IPS-15b (cell line): ENCODE data around the gene NSUN7.
"Not testable (repeated sequence)": the region's sequence is repeated elsewhere in the genome, so short reads cannot be mapped to it uniquely, and the experiment has no call there.

Source experiments
- H3K27me3 ChIP-seq: one replicate; pipeline ENCODE4 v1.6.1; 2013; ENCODE audit warnings: low read length; ENCODE audit not compliant: control insufficient read depth, insufficient read depth
- H3K36me3 ChIP-seq: one replicate; pipeline ENCODE4 v1.6.1; 2013; ENCODE audit warnings: low read length; ENCODE audit not compliant: control insufficient read depth, insufficient read depth
- H3K4me1 ChIP-seq: one replicate; pipeline ENCODE4 v1.6.1; 2013; ENCODE audit warnings: mild to moderate bottlenecking, low read length; ENCODE audit not compliant: control insufficient read depth, insufficient read depth
- H3K4me3 ChIP-seq: one replicate; pipeline ENCODE4 v1.5.1; 2013; ENCODE audit warnings: low read depth, low read length
- H3K9ac ChIP-seq: one replicate; pipeline ENCODE4 v1.6.1; 2013; ENCODE audit warnings: low read depth, mild to moderate bottlenecking, low read length
- H3K9me3 ChIP-seq: one replicate; pipeline ENCODE4 v1.6.1; 2013; ENCODE audit warnings: mild to moderate bottlenecking, low read length; ENCODE audit not compliant: control insufficient read depth, insufficient read depth

The NSUN7 gene, protein sequence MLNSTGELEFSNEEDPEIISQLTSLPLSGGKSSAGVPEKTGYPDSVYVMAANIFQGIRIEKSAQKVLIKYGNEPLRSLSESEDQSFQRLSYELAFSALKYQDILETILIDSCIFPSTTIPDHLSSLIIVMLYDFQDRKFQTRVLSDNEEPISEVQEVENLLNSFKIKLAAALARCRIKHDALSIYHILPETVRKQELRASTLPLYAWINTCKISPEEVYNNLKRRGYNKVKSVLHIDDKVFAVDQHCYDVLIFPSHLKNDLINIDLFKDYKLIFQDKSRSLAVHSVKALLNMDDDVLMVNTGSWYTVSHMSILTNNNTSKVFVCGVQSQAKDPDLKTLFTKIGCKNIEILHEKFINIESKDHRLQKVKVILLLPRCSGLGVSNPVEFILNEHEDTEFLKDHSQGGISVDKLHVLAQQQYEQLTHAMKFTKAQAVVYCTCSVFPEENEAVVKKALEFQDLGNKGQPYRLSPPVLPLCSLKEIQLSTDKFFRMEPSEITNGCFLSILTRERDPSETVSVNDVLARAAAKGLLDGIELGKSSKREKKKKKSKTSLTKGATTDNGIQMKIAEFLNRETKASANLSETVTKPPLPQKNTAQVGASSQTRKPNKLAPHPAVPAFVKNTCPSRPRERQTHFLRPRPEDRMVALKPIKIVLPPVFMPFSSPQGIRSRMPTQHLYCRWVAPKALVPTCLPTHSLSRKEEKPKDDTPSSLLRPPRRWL

DNA sequence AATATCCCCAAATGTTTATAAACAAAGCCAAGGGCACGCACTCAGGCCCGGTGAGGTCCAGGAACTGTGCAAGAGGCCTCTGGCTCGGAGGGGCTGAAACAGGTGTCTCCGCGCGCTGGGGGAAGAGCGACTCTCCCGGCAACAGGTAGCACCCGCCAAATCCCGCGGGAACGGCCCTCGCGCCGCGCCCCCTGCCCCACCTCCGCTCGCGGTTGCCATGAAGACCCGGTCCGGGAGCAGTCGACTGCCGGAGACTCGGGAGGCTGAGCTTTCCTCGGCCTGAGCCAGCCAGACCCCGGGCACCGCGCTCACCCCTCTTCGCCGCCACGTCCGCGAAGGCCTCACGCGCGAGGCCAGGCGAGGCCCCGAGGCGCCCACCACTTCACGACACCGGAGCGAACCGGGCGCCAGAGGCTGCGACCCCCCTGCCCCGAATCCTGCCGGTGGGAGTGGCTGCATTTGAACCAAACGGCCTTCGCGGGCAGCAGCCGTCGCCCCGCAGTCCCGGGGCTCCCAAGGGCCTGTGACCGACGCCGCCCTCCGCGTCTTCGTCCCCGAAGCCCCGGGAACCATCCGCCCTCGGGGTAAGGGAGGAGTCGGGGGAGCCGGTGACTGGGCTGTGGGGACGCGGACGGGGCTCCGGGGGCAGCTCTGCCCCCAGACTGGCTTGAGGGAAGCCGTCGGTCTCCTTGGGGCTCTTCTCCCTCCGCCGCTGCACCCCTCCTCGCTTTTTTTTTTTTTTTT is at the start of gene NSUN7:
TSS of gene NSUN7 (plus strand) at position 239 of the 744 bp plus-strand sequence. CDS start 739 bp downstream, outside the sequence.
- no peaks in the 10 kb centered on the region for H3K4me1 ChIP-seq
- no peaks in the 10 kb centered on the region for H3K9me3 ChIP-seq
- no peaks in the 10 kb centered on the region for H3K27me3 ChIP-seq
- H3K36me3 ChIP-seq = no peaks in the 10 kb centered on the region
- peak within 1 kb of the TSS; percentile 98 for H3K4me3 ChIP-seq
- H3K9ac ChIP-seq = peak within 1 kb of the TSS; percentile 92

DNA sequence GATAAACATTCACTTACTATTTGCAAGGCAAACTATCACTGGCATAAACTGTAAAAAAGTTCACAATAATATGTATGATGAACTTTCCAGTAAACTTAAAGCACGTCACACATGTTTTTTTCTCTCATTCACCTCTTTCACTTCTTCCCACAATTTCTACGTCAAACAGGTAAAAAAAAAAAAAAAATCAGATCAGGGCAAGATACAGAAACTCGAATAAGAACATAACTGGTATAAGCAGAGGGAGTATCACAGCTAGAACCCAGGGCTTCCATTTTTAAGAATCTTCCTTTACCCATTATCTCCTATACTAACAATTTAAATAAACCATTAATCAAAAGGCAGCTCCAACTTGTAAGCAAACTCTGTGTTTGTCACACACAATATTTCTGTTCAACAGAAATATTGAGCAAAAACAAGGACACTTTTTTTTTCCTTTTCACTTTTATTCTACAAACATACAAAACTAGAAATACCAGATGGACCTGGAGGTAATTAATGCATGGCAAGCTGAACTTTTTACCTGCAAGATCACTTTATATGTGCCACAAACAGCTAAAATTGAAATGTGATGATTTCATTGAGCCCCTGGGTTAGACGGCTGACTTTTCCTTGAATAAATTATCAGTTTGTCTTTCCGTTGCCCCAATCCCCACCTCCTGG is 47.5 kb upstream of the NSUN7 start:
- Histone ChIP-seq H3K9me3 (no peaks in the 10 kb centered on the region), H3K36me3 (no peaks in the 10 kb centered on the region), H3K9ac (no peak overlapping the region), H3K4me1 (peaks cover 6% of the 10 kb centered on the region), H3K4me3 (no peak overlapping the region), H3K27me3 (no peaks in the 10 kb centered on the region)

DNA sequence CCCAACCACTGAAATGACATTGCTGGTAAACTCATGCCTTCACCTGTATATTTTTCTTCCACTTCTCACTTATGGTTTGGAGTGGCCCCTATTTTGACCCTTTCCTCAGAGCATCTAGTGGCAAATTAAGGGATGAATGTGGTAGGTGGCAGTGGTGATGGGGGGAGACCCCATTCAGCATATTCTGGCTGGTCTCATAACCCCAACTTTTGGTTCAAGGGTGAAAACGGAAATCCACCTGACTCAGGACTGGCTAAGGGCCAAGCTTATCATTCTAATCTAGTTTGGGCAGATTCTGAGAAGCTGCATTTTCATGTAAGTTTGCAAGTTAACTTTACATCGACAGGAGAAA is 47.0 kb upstream of the NSUN7 start:
- no peaks in the 10 kb centered on the region for H3K36me3 ChIP-seq
- no peak overlapping the region for H3K9ac ChIP-seq
- no peaks in the 10 kb centered on the region for H3K27me3 ChIP-seq
- no peak overlapping the region for H3K4me3 ChIP-seq
- H3K4me1 ChIP-seq = peaks cover 6% of the 10 kb centered on the region
- H3K9me3 ChIP-seq = no peaks in the 10 kb centered on the region

DNA sequence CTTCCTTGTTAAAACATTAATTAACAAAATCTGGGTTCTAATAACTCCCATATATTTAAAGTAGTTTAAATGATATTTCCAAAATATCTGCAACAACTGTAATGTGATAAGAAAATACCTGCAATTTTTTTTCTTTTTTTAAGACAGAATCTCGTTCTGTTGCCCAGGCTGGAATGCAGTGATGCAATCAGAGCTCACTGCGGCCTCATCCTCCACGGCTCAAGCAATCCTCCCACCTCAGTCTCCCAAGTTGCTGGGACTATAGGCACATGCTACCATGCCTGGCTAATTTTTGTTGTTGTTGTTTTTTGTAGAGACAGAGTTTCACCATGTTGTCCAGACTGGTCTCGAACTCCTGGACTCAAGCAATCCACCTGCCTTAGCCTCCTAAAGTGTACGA is 45.7 kb upstream of the NSUN7 start:
- no peaks in the 10 kb centered on the region for H3K36me3 ChIP-seq
- peaks cover 9% of the 10 kb centered on the region for H3K4me1 ChIP-seq
- no peaks in the 10 kb centered on the region for H3K9me3 ChIP-seq
- H3K4me3 ChIP-seq = no peak overlapping the region
- no peaks in the 10 kb centered on the region for H3K27me3 ChIP-seq
- H3K9ac ChIP-seq = no peak overlapping the region

DNA sequence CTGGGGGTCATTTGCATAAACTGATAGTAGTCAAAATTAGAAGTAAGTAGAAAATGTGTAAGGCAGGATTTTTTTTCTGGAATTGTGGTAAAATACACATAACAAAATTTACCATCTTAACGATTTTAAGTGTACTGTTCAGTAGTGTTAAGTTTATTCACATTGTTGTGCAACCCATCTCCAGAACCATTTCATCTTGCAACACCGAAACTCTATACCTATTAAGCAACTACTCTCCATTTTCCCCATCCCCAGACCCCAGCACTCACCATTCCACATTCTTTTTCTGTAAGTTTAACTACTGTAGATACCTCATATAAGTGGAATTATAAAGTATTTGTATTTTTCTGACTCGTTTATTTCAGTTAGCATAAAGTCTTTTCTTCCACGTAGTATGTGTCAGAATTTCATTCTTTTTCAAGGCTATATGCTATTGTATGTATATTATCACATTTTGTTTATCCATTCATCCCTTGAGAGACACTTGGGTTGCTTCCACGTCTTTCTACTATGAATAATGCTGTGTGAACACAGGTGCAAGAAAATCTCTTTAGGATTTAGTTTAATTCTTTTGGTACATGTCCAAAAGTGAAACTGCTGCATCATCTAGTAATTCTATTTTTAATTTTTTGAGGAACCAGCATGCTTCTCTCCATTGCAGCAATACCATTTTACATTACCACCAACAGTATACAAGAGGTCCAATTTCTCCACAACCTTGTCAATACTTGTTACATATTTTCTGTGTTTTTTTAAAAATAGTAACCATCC is 39.1 kb upstream of the NSUN7 start:
- H3K27me3 ChIP-seq = no peaks in the 10 kb centered on the region
- H3K9me3 ChIP-seq = no peaks in the 10 kb centered on the region
- peaks cover 7% of the 10 kb centered on the region for H3K4me1 ChIP-seq
- H3K4me3 ChIP-seq = no peak overlapping the region
- no peak overlapping the region for H3K9ac ChIP-seq
- H3K36me3 ChIP-seq = no peaks in the 10 kb centered on the region

DNA sequence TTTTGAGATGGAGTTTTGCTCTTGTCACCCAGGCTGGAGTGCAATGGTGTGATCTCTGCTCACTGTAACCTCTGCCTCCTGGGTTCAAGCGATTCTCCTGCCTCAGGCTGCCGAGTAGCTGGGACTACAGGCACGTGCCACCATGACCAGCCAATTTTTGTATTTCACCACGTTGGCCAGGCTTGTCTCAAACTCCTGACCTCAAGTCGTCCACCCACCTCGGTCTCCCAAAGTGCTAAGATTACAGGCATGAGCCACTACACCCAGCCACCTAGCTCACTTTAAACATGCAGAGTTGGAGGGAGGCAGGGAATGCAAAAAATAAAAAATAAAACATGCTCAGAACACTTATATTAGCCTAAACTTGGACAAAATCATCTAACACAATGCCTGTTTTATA is 36.8 kb upstream of the NSUN7 start:
- not testable (repeated sequence) for H3K4me3 ChIP-seq, H3K4me1 ChIP-seq, H3K9ac ChIP-seq, H3K9me3 ChIP-seq, H3K27me3 ChIP-seq, H3K36me3 ChIP-seq

DNA sequence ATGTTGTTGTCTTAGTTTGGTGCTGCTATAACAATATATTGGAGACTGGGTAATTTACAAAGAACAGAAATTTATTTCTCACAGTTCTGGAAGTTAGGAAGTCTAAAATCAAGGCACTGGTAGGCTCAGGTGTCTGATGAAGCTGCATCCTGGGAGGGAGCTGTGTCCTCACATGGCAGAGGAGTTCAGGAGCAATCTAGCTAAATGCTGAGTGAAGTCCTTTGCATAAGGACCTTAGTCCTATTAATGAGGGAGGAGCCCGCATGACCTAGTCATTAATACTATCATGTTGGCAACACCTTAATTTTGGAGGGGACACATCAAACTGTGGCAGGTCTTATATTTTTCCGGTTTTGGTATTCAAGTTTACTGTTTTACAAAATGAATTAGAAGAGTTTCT is 36.0 kb upstream of the NSUN7 start:
- Histone ChIP-seq H3K9ac (no peak overlapping the region), H3K36me3 (no peaks in the 10 kb centered on the region), H3K9me3 (no peaks in the 10 kb centered on the region), H3K27me3 (no peaks in the 10 kb centered on the region), H3K4me1 (peaks cover 9% of the 10 kb centered on the region), H3K4me3 (no peak overlapping the region)

DNA sequence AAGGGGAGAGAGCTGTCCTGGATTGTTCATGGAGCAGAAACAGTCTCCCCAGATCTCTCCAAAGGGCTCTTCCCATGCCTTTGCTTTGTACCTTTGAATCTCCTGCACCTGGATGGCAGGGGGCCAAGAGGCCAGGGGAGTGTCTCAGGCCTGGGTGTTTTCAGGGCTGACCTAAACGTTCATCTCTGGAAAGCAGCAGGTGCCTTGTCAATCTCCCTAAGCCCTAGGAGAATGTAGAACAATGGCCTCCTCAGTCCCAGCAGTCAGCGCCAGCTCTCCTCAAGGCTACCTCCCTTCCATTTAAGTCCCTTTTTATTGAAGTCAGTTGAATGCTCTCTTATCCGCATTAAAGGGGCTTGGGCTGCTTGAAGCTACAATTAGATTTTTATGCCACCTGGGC is 31.2 kb upstream of the NSUN7 start:
- Histone ChIP-seq H3K9me3 (no peaks in the 10 kb centered on the region), H3K36me3 (no peaks in the 10 kb centered on the region), H3K4me1 (peaks cover 10% of the 10 kb centered on the region), H3K4me3 (no peak overlapping the region), H3K9ac (no peak overlapping the region), H3K27me3 (no peaks in the 10 kb centered on the region)

DNA sequence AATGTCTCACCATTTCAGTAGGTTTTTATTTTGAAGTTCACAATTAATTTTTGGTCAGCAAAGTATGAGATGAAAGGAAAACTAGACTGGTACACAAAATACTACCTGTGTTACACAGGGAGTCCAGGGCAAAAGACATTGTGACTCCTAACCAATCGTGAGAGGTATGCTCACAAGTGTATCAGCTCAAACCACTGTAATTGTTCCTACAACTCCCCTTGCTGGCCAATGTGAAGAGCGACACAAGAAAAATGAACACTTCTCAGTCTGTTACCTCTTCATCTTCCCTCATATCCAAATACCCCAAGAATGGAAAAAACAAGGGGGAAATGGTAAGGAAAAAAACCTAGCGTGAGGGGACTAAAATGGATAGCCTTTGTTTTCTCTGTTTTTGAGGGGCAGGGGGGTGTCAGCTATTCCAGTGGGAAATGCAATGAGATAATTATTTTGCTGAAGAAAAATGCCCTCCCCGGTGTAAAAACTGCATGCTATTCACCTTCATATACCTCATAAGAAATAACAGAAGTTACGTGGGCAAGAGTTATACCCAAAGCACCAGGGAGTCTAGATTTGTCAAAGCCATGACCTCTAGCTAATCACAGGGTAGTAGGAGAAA is 30.6 kb upstream of the NSUN7 start:
- H3K9me3 ChIP-seq = no peaks in the 10 kb centered on the region
- no peaks in the 10 kb centered on the region for H3K36me3 ChIP-seq
- H3K4me1 ChIP-seq = peaks cover 7% of the 10 kb centered on the region
- no peak overlapping the region for H3K4me3 ChIP-seq
- H3K9ac ChIP-seq = no peak overlapping the region
- no peaks in the 10 kb centered on the region for H3K27me3 ChIP-seq

DNA sequence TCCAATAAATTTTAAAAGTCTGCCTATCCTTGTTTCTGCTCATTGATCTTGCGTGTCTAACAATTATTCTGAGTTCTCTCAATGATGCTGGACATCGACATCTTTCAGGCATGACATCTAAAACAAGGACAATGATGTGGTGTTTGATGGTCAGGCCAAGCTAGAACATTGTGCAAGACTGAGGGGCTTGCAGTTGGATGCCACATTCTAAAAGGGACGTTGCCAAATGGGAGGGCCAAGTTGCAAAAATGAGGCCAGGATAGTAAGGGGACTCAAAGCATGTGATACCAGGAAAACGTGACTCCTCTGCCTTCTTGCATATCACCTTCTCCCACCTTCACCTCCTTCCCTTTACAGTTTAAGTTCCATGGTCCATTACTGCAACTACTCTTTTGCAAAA is 29.4 kb upstream of the NSUN7 start:
- no peaks in the 10 kb centered on the region for H3K9me3 ChIP-seq
- no peak overlapping the region for H3K4me3 ChIP-seq
- H3K36me3 ChIP-seq = no peaks in the 10 kb centered on the region
- no peak overlapping the region for H3K9ac ChIP-seq
- no peaks in the 10 kb centered on the region for H3K27me3 ChIP-seq
- peaks cover 7% of the 10 kb centered on the region for H3K4me1 ChIP-seq

DNA sequence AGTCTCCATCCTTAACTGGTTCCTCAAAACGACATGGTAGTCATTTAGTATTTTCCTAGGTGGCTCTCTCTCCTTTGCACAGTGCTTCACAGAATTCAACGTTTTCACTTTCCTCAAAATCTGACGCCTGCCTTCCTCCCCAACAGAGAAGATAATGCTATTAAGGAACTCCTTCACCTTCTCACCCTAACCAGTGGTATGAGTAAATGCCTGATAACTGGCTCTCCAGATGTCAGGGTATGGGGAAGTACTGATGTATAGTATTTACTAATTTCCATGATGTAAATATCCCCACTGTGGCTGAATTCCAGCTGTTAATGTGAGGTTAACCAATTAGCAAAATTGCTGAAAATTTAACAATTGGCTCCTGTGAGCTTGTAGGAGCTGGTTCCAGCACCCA is 28.8 kb upstream of the NSUN7 start:
- Histone ChIP-seq H3K9me3 (no peaks in the 10 kb centered on the region), H3K36me3 (no peaks in the 10 kb centered on the region), H3K9ac (no peak overlapping the region), H3K27me3 (no peaks in the 10 kb centered on the region), H3K4me1 (peaks cover 7% of the 10 kb centered on the region), H3K4me3 (no peak overlapping the region)
